ENCODE data around the gene GPR107. TPM values are rescaled to one million over a fixed set of nuclear protein-coding genes. Genes with fewer than 3 reads are reported as not detected.

The GPR107 gene
- polyA plus RNA-seq, 2 of the 4 experiments (the other 2 are of a cell fraction): 28.1 to 45.1 TPM

GRCh38 chr9:130100681-130101080 lies 47.0 kb downstream of the GPR107 start:
- POLR2A ChIA-PET: no interaction called here

GRCh38 chr9:130101915-130102314 lies 48.2 kb downstream of the GPR107 start:
- FAIRE-seq (no peak), DNase-seq (ENCODE audit: low read depth in 1 of 2, low spot score in 1 of 2) (no peak), ATAC-seq (no peak)
- Histone ChIP-seq H3K4me1 (no peaks in the 10 kb centered on the region), H3K9me3 (no peaks in the 10 kb centered on the region), H3K4me3 (no peak overlapping the region), H3K4me2 (no peak overlapping the region), H3K27ac (no peak overlapping the region)
- 98% methylated on average over 9 of the region's 9 CpGs for WGBS (ENCODE audit: missing lambda C conversion rate)
- POLR2A ChIA-PET: no interaction called here
- CTCF ChIA-PET: interaction anchor here (1.1 to 1.5 kb wide), 4 partner anchors 135 to 217 kb away, joined by 4 to 6 read pairs (median 4); no protein-coding TSS in a partner anchor
- TF ChIP-seq EP300 (IDR thresholded peaks at IDR 0.05): no peak
- TF ChIP-seq FOSL2 (IDR thresholded peaks at IDR 0.05): no peak
- TF ChIP-seq FOSL2 (CRISPR knock-in tag; IDR thresholded peaks at IDR 0.05): no peak
- TF ChIP-seq ELK1 (IDR thresholded peaks at IDR 0.05; ENCODE audit: low read depth, low read length): no peak
- no peak for TF ChIP-seq HOXA7 (CRISPR knock-in tag; IDR thresholded peaks at IDR 0.05)
- no peak for TF ChIP-seq REST (IDR thresholded peaks at IDR 0.05)
- no peak for TF ChIP-seq CBX8 (IDR thresholded peaks at IDR 0.05)
- TF ChIP-seq POLR2A (IDR thresholded peaks at IDR 0.05; ENCODE audit: low read length): no peak

More at GRCh38 chr9:130100681-130101080, 47.0 kb downstream of the GPR107 start:
- WGBS (ENCODE audit: missing lambda C conversion rate): 93% methylated on average over 3 of the region's 3 CpGs
- Histone ChIP-seq H3K4me2 (no peak overlapping the region), H3K27ac (no peak overlapping the region), H3K9me3 (no peaks in the 10 kb centered on the region), H3K4me3 (no peak overlapping the region), H3K4me1 (no peaks in the 10 kb centered on the region)
- CTCF ChIA-PET: interaction anchor here (1.1 to 11.4 kb wide), 7 partner anchors 9 to 216 kb away, joined by 3 to 72 read pairs (median 4); no protein-coding TSS in a partner anchor
- DNase-seq (ENCODE audit: low read depth in 1 of 2, low spot score in 1 of 2) (no peak), ATAC-seq (no peak), FAIRE-seq (no peak)
- TF ChIP-seq CHD2 (IDR thresholded peaks at IDR 0.05; ENCODE audit: low read length, partially characterized antibody) (no peak), RAD21 (conservative IDR thresholded peaks at IDR 0.05 in 1 of 2, IDR thresholded peaks at IDR 0.05 in 1 of 2) (no peak), GATA3 (IDR thresholded peaks at IDR 0.05; ENCODE audit: borderline replicate concordance) (no peak), JUNB (IDR thresholded peaks at IDR 0.05) (no peak), EHF (CRISPR knock-in tag; IDR thresholded peaks at IDR 0.05) (no peak), POLR2AphosphoS2 (conservative IDR thresholded peaks at IDR 0.05; ENCODE audit: low read length) (no peak)

- CTCF ChIA-PET: interaction anchor here (0.6 to 10.5 kb wide), 6 partner anchors 20 to 239 kb away, joined by 3 to 191 read pairs (median 4); no protein-coding TSS in a partner anchor
- no peak overlapping the region for H3K27ac ChIP-seq
- H3K4me1 ChIP-seq: no peaks in the 10 kb centered on the region
- POLR2A ChIA-PET: no interaction called here
- H3K4me3 ChIP-seq: no peak overlapping the region
- H3K9me3 ChIP-seq: no peaks in the 10 kb centered on the region
- H3K4me2 ChIP-seq: no peak overlapping the region
- no peak for TF ChIP-seq ATOH8 (CRISPR knock-in tag; IDR thresholded peaks at IDR 0.05; ENCODE audit: low read depth)
- no peak for TF ChIP-seq MAX (IDR thresholded peaks at IDR 0.05)
- no peak for TF ChIP-seq ZFP36 (IDR thresholded peaks at IDR 0.05; ENCODE audit: borderline replicate concordance, partially characterized antibody)
- TF ChIP-seq SMC3 (IDR thresholded peaks at IDR 0.05): no peak
- no peak for TF ChIP-seq TP53 (CRISPR knock-in tag; IDR thresholded peaks at IDR 0.05)
- no peak for TF ChIP-seq CBX8 (IDR thresholded peaks at IDR 0.05)
- no peak for TF ChIP-seq E2F6 (IDR thresholded peaks at IDR 0.05; ENCODE audit: borderline replicate concordance, low read depth)
- TF ChIP-seq REST (IDR thresholded peaks at IDR 0.05): no peak
- no peak for TF ChIP-seq HOXB13 (CRISPR knock-in tag; IDR thresholded peaks at IDR 0.05; ENCODE audit: low read depth)
- no peak for TF ChIP-seq KDM1A (IDR thresholded peaks at IDR 0.05; ENCODE audit: low read depth)
- 75% methylated on average over 4 of the region's 4 CpGs for WGBS (ENCODE audit: missing lambda C conversion rate)
- no peak for FAIRE-seq
- DNase-seq (ENCODE audit: low read depth in 1 of 2, low spot score in 1 of 2): no peak
- no peak for ATAC-seq
Measured at GRCh38 chr9:130104491-130105193, 50.9 kb downstream of the GPR107 start.

Data from A549 (cell line).